A549 (cell line): ENCODE results near the gene PARP1. TPM values are rescaled to one million over a fixed set of nuclear protein-coding genes. Genes with fewer than 3 reads are reported as not detected.

Experiments
- ATAC-seq, 2 experiments: fragments of 200-7000 bp in 1 of 2; fragments of >200 bp in 1 of 2; cut with Nextera tagmentation in 1 of 2; cut with Tn5 transposase in 1 of 2; 3 replicates each; pipeline versions ENCODE4 v1.8.0 to v1.9.1; 2018 to 2020; ENCODE audit warnings: mild to moderate bottlenecking in 1 of 2, moderate library complexity in 1 of 2
- CTCF ChIA-PET: fragments of 300-600 bp; sonication (Branson Sonifier 250); formaldehyde crosslinking; extraction: SDS; loops from one replicate; lab custom pipeline; 2021; ENCODE audit warnings: antibody characterized with exemption, inconsistent platforms; lab: Yijun Ruan, JAX
- POLR2A ChIA-PET: fragments of 350-600 bp; formaldehyde crosslinking; extraction: SDS; loops from one replicate; lab custom pipeline; 2021; ENCODE audit warnings: antibody characterized with exemption, inconsistent platforms; lab: Yijun Ruan, JAX
- DNase-seq, 2 experiments: peaks; one replicate each; pipeline versions ENCODE4 v3.0.0 to v3.0.0-alpha.2; 2011 to 2016; ENCODE audit warnings: low read depth in 1 of 2, low spot score in 1 of 2
- FAIRE-seq: peaks from 2 replicates; lab custom pipeline; 2011; peaks lifted over from hg19 to GRCh38; lab: Jason Lieb, UNC
- H3K27ac ChIP-seq, 2 experiments: fragments of >200 bp; sonication (Bioruptor Twin); formaldehyde crosslinking; 3 replicates each; pipeline ENCODE4 v1.5.1; 2016 to 2017
- H3K4me1 ChIP-seq: fragments of >200 bp; sonication (Bioruptor Twin); formaldehyde crosslinking; 3 replicates; pipeline ENCODE4 v1.6.1; 2016
- H3K4me2 ChIP-seq: fragments of >200 bp; sonication (Bioruptor Twin); formaldehyde crosslinking; 3 replicates; pipeline ENCODE4 v1.6.1; 2016
- H3K4me3 ChIP-seq: fragments of >200 bp; sonication (Bioruptor Twin); formaldehyde crosslinking; 3 replicates; pipeline ENCODE4 v1.5.1; 2016
- H3K9me3 ChIP-seq: fragments of >200 bp; sonication (Bioruptor Twin); formaldehyde crosslinking; 3 replicates; pipeline ENCODE4 v1.6.1; 2016
- CHD2 ChIP-seq: fragments of 150-350 bp; IDR thresholded peaks from 2 replicates; pipeline ENCODE4 v1.6.1; 2014; ENCODE audit warnings: low read length; ENCODE audit not compliant: partially characterized antibody
- CHD4 ChIP-seq: fragments of 200-600 bp; sonication (generic); IDR thresholded peaks from 2 replicates; pipeline ENCODE4 v1.6.1; 2016; ENCODE audit warnings: antibody characterized with exemption, mild to moderate bottlenecking, borderline replicate concordance
- EHF ChIP-seq: fragments of 250-450 bp; sonication (Bioruptor Pico); IDR thresholded peaks from 2 replicates; pipeline ENCODE4 v1.5.0; 2020; ENCODE audit warnings: mild to moderate bottlenecking
- EHMT2 ChIP-seq: fragments of 200-600 bp; sonication (generic); IDR thresholded peaks from 2 replicates; pipeline ENCODE4 v1.6.1; 2016; ENCODE audit warnings: antibody characterized with exemption, low read depth, mild to moderate bottlenecking, moderate library complexity
- FOSL2 ChIP-seq, 2 experiments: fragments of 450-650 bp in 1 of 2; fragments of >200 bp in 1 of 2; sonication (Bioruptor Twin) in 1 of 2; formaldehyde crosslinking; IDR thresholded peaks; 2 replicates each; pipeline versions ENCODE4 v1.5.0 to v1.6.1; 2016 to 2020; ENCODE audit warnings: mild to moderate bottlenecking in 1 of 2, moderate library complexity in 1 of 2
- FOXS1 ChIP-seq: fragments of 250-450 bp; sonication (Bioruptor Pico); IDR thresholded peaks from 2 replicates; pipeline ENCODE4 v1.5.0; 2020; ENCODE audit warnings: mild to moderate bottlenecking, moderate library complexity
- GATA3 ChIP-seq: IDR thresholded peaks from 2 replicates; pipeline ENCODE4 v1.6.1; 2012; ENCODE audit warnings: borderline replicate concordance
- HDAC2 ChIP-seq: fragments of 200-600 bp; sonication (generic); IDR thresholded peaks from 2 replicates; pipeline ENCODE4 v1.6.1; 2016
- HOXA7 ChIP-seq: fragments of 250-450 bp; sonication (Bioruptor Pico); IDR thresholded peaks from 2 replicates; pipeline ENCODE4 v1.5.0; 2020; ENCODE audit warnings: mild to moderate bottlenecking, moderate library complexity
- HOXB13 ChIP-seq: fragments of 250-450 bp; sonication (Bioruptor Pico); IDR thresholded peaks from 2 replicates; pipeline ENCODE4 v1.5.0; 2020; ENCODE audit warnings: low read depth, mild to moderate bottlenecking, moderate library complexity
- KDM1A ChIP-seq: fragments of 200-600 bp; sonication (generic); IDR thresholded peaks from 2 replicates; pipeline ENCODE4 v1.6.1; 2016; ENCODE audit warnings: low read depth, mild to moderate bottlenecking
- POLR2A ChIP-seq: IDR thresholded peaks from 2 replicates; pipeline ENCODE4 v1.6.1; 2012; ENCODE audit warnings: mild to moderate bottlenecking, low read length
- POLR2AphosphoS2 ChIP-seq: conservative IDR thresholded peaks from 2 replicates; pipeline ENCODE4 v1.6.1; 2012; ENCODE audit warnings: low read length, improper control_type of control experiment, inconsistent platforms
- RFX5 ChIP-seq: fragments of 450-650 bp; IDR thresholded peaks from 2 replicates; pipeline ENCODE4 v1.7.1; 2014; ENCODE audit warnings: antibody characterized with exemption, mild to moderate bottlenecking, moderate library complexity
- RNF2 ChIP-seq: fragments of 200-600 bp; sonication (generic); IDR thresholded peaks from 2 replicates; pipeline ENCODE4 v1.6.1; 2016; ENCODE audit warnings: low read depth, mild to moderate bottlenecking, antibody characterized with exemption, moderate library complexity, borderline replicate concordance
- SMC3 ChIP-seq: fragments of >200 bp; sonication (Bioruptor Twin); formaldehyde crosslinking; IDR thresholded peaks from 3 replicates; pipeline ENCODE4 v1.6.1; 2018; ENCODE audit warnings: inconsistent platforms
- SREBF2 ChIP-seq: fragments of 450-650 bp; IDR thresholded peaks from 2 replicates; pipeline ENCODE4 v1.6.1; 2014; ENCODE audit warnings: mild to moderate bottlenecking, moderate library complexity
- TFCP2L1 ChIP-seq: fragments of 250-450 bp; sonication (Bioruptor Pico); IDR thresholded peaks from 2 replicates; pipeline ENCODE4 v1.5.0; 2021; ENCODE audit warnings: mild to moderate bottlenecking
- TP53 ChIP-seq: fragments of 250-450 bp; sonication (Bioruptor Pico); IDR thresholded peaks from 2 replicates; pipeline ENCODE4 v1.5.0; 2021; ENCODE audit warnings: mild to moderate bottlenecking, moderate library complexity
- ZSCAN20 ChIP-seq: fragments of 250-450 bp; sonication (Bioruptor Pico); IDR thresholded peaks from 2 replicates; pipeline ENCODE4 v1.8.0; 2022; ENCODE audit warnings: mild to moderate bottlenecking, moderate library complexity
- WGBS: methylation state at CpG from one replicate; pipeline ENCODE4 v1.1.6; 2017; ENCODE audit errors: missing lambda C conversion rate; 5-methylcytosine and 5-hydroxymethylcytosine counted together
- polyA plus RNA-seq, 4 experiments: library from polyadenylated mRNA; depleted of rRNA in 3 of 4; stranded (reverse); fragments of >200 nt; fragmentation: RNase III in 1 of 4; extraction: RNeasy Plus Mini Kit Qiagen cat#74134 plus additional on column Dnase treatment in 1 of 4; gene quantifications; 2 replicates in 3 of 4; 3 replicates in 1 of 4; pipeline ENCODE4 v1.2.3, GENCODE V29; 2011 to 2017
- TF ChIP-seq, protein P1 (sequence below): fragments of >200 bp; sonication (Bioruptor Twin); formaldehyde crosslinking; IDR thresholded peaks from 3 replicates; pipeline ENCODE4 v1.6.1; 2016
- TF ChIP-seq, protein P2 (sequence below): fragments of 150-350 bp; IDR thresholded peaks from 2 replicates; pipeline ENCODE4 v1.6.1; 2014; ENCODE audit warnings: low read depth, mild to moderate bottlenecking, low read length
- TF ChIP-seq, protein P3 (sequence below): fragments of 450-650 bp; IDR thresholded peaks from 2 replicates; pipeline ENCODE4 v1.6.1; 2014; ENCODE audit warnings: antibody characterized with exemption

The PARP1 gene
- polyA plus RNA-seq, 2 of the 4 experiments (the other 2 are of a cell fraction), result 125 to 134 TPM

- 92% methylated on average over 4 of the region's 4 CpGs for WGBS
- DNase-seq, result no peak
- no peak overlapping the region for H3K27ac ChIP-seq
- ATAC-seq, result no peak
- TF ChIP-seq RFX5 (no peak), EHMT2 (no peak), POLR2A (no peak), FOSL2 (IDR thresholded peaks at IDR 0.05) (no peak), FOSL2 (CRISPR knock-in tag; IDR thresholded peaks at IDR 0.05) (no peak), RNF2 (no peak), HDAC2 (no peak), EHF (CRISPR knock-in tag) (no peak), CHD4 (no peak), FOXS1 (CRISPR knock-in tag) (no peak), POLR2AphosphoS2 (no peak), CHD2 (no peak), GATA3 (no peak), TP53 (CRISPR knock-in tag) (no peak), KDM1A (no peak), SMC3 (no peak), ZSCAN20 (CRISPR knock-in tag) (no peak)
- TF ChIP-seq, protein P1, sequence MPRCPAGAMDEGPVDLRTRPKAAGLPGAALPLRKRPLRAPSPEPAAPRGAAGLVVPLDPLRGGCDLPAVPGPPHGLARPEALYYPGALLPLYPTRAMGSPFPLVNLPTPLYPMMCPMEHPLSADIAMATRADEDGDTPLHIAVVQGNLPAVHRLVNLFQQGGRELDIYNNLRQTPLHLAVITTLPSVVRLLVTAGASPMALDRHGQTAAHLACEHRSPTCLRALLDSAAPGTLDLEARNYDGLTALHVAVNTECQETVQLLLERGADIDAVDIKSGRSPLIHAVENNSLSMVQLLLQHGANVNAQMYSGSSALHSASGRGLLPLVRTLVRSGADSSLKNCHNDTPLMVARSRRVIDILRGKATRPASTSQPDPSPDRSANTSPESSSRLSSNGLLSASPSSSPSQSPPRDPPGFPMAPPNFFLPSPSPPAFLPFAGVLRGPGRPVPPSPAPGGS, result no peak
- TF ChIP-seq, protein P2, sequence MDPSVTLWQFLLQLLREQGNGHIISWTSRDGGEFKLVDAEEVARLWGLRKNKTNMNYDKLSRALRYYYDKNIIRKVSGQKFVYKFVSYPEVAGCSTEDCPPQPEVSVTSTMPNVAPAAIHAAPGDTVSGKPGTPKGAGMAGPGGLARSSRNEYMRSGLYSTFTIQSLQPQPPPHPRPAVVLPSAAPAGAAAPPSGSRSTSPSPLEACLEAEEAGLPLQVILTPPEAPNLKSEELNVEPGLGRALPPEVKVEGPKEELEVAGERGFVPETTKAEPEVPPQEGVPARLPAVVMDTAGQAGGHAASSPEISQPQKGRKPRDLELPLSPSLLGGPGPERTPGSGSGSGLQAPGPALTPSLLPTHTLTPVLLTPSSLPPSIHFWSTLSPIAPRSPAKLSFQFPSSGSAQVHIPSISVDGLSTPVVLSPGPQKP, result no peak
- ChIA-PET POLR2A (no interaction called here), CTCF (no interaction called here)
- no peak overlapping the region for H3K4me3 ChIP-seq
- H3K4me2 ChIP-seq, result no peak overlapping the region
- no peak for FAIRE-seq
- H3K4me1 ChIP-seq, result peaks cover 31% of the 10 kb centered on the region
- no peaks in the 10 kb centered on the region for H3K9me3 ChIP-seq
Measured at GRCh38 chr1:226402739-226403165, 5.1 kb downstream of the PARP1 start.

DNA sequence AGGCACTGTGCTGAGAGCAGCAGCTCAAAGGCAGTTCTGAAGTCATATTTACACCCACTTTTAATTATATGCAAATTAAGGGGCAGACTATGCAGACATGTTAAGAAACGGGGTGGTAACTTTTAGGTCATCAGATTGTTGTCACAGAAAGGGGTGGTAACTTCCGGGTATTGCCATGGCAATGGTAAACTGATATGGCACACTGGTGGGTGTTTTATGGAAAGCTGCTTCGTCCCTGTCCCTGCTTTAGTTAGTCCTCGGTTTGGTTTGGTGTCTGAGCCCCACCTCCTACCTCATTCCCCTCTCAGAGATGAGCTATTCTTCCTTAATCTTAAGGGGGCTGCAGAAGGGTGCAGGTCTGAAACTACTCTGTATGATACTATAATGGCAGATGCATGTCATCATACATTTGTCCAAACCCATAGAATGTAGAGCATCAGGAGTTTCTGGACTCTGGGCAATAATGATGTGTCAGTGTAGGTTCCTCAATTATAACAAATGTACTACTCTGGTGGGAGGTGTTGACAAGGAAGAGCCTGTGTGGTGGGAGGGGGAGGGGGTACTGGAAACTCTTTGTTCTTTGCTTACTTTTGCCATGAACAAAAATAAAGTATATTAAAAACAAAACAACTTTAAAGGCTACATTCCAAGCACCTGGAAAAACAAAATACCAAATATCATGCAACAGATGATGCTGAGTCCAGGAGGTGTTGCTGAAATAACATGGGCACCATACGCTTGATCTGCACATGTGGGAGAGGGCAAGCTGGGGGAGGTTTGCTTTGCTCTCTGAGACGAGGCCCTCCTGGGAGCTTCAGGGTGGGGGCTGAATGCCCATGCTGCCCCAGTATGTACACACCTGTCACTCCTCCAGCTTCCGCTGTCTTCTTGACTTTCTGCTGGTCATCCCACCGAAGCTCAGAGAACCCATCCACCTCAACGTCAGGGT, 6.3 kb downstream of the PARP1 start:
- FAIRE-seq (no peak), DNase-seq (no peak), ATAC-seq (no peak)
- H3K27ac ChIP-seq, result no peak overlapping the region
- H3K4me3 ChIP-seq, result no peak overlapping the region
- CTCF ChIA-PET, result interaction anchor here (1.2 kb wide), 1 partner anchor 23 kb away, joined by 3 read pairs; no protein-coding TSS in a partner anchor
- POLR2A ChIA-PET, result no interaction called here
- H3K9me3 ChIP-seq, result no peaks in the 10 kb centered on the region
- H3K4me2 ChIP-seq, result no peak overlapping the region
- TF ChIP-seq, protein P3, sequence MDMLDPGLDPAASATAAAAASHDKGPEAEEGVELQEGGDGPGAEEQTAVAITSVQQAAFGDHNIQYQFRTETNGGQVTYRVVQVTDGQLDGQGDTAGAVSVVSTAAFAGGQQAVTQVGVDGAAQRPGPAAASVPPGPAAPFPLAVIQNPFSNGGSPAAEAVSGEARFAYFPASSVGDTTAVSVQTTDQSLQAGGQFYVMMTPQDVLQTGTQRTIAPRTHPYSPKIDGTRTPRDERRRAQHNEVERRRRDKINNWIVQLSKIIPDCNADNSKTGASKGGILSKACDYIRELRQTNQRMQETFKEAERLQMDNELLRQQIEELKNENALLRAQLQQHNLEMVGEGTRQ, result no peak
- no peak for TF ChIP-seq TFCP2L1 (CRISPR knock-in tag)
- TF ChIP-seq FOXS1 (CRISPR knock-in tag), result no peak
- no peak for TF ChIP-seq HOXB13 (CRISPR knock-in tag)
- no peak for TF ChIP-seq HOXA7 (CRISPR knock-in tag)
- TF ChIP-seq SREBF2, result no peak
- H3K4me1 ChIP-seq, result peaks cover 28% of the 10 kb centered on the region
- WGBS, result 88% methylated on average over 9 of the region's 9 CpGs
